ENCODE measurements around the gene ANKRD31.

ANKRD31 gene

DNA sequence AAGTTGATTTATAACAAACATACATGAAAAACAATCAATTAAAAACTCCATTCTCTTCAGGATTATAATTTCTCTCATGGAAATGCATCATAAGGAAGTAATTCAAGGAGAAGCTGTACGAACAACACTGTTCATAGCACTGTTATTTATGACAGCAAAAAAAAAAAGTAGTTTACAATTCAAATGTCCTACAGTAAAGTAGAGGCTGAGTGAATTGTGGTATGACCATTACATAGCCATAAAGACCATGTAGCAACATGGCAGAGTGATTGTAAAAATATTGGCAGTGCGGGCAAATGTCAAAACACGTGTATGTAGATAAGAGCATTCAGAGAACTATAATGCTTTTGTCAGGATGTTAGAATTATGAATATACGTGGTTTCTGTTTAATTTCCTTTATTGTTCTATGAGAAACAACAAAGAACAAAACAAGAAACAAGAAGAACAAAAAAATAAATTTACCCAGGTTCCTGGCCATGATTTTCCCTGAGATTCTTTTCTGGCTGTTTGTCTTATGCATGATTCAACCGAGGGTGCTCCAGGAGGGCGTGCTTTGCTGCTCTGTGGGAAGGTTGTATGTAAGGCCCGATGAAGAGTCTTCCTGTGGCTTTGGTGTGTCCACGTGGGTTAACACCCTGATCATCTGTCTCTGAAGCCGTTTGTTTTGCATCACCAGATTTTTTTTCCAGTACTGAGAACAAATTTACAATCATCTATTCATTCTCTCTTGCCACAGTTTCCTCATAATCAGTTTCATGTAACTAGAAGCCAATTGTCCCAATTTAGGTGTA is 213.1 kb downstream of the ANKRD31 start:
- no peak for DNase-seq

- no peak for DNase-seq
Measured at GRCh38 chr5:75021800-75022199, 214.9 kb downstream of the ANKRD31 start.

GRCh38 chr5:75021219-75021618 is 215.5 kb downstream of the ANKRD31 start:
- DNase-seq, result peak in 1 of 2 experiments; percentile 16

DNA sequence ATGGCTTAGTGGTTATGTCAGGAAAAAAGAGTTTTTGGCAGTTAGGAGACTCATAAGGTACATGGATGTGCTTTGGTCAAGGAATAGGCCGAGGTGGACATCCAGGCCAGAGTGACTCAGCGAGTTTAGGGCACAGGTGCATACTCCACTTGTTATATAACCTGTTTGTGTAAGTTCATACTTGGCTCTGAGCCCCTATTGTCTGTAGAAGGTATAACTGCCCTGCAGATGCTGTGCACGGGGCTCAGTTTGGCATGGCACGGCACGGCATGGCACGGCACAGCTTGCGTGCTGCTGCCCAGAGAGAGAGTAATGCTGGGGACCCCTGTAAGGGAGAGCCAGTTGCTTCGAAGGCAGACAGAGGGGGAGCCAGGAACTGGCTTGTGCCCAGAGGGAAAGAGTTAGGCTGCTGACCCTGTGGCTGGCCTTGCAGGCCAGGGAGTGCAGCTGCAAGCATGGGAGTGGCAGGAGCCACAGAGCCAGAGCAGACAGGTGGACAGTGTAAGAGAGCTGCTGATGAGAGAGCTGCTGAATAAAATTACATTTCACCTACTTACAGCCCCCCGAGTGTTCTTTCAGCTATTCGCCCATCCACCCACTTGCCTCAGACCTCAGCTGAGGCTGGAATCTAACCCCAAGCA is 216.5 kb downstream of the ANKRD31 start:
- DNase-seq, result no peak

DNA sequence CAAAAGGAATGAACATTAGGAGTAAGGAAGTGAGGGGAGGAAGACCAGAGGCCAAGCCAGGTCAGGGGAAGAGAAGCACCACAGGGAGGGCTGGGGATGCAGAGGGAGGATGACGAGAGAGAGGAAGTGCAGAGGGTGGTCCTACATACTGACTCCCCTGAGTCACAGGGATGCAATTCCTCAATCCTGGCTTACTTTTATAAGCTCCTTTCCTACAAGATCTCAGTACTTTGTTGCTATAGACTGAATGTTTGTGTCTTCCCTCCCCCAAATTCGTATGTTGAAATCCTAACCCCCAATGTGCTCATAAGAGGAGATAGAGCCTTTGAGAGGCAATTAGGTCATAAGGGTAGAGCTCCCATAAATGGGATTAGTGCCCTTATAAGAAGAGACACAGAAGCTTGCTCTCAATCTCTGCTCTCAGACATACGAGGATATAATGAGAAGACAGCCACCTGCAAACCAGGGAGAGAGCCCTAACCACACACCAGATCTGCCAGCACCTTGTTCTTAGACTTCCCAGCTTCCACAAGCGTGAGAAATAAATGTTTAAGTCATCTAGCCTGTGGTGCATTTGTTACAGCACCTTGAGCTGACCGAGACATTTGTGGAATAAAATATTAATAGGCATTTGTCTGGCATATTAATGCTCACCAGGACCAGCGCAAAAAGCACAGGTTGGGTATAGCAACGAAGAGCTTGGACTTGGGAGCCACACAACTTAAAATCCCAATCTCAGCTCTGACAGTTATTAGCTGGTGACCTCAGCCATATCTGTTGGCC is 217.7 kb downstream of the ANKRD31 start:
- DNase-seq, result no peak

All from NCI-H1930 (cell line).